ENCODE measurements around the gene CENPB. TPM values are rescaled to one million over a fixed set of nuclear protein-coding genes. Genes with fewer than 3 reads are reported as not detected.

Gene CENPB
- total RNA-seq, 1 experiment from 2014 or later: 13.0 TPM

DNA sequence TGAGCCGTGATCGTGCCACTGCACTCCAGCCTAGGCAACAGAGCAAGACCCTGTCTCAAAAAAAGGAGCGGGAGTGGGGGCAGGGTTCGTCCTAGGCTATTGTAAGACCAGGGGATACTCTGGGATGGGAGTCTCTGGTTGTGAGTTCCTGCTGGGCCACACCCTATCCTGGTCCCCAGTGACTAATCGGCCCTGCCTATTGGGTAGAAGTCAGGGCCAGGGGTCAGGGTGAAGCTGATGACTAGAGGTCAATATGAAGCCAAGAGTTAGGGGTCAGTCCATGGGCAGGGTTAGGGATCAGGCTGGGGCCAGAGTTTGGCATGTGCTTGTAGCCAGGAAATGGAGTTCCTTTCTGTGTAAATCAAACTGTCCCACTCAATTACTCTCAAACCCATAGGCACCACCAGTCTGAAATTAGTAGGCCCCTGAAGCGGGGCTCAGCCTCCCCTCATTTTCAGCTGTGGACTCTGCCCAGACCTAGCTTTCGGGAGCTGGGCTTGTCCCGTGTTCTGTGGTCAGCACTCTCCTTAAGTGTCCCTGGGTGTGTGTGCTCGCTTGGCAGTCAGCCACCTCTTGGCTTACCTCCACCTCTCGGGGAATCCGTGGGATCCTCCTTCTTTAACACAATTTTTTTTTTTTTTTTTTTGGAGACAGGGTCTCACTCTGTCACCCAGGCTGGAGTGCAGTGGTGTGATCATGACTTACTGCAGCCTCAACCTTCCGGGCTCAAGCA is 52.3 kb downstream of the CENPB start:
- no peak overlapping the region for H3K4me3 ChIP-seq (ENCODE audit: low read length)
- H3K9ac ChIP-seq (ENCODE audit: low read length): no peak overlapping the region
- no peaks in the 10 kb centered on the region for H3K36me3 ChIP-seq (ENCODE audit: insufficient read depth, low read length)
- H2AFZ ChIP-seq (ENCODE audit: low read length): no peak overlapping the region
- H3K4me2 ChIP-seq (ENCODE audit: low read depth, low read length, poor library complexity, severe bottlenecking): no peak overlapping the region
- H3K4me1 ChIP-seq (ENCODE audit: low read length): no peaks in the 10 kb centered on the region
- H3K79me2 ChIP-seq (ENCODE audit: low read length): no peaks in the 10 kb centered on the region
- H4K20me1 ChIP-seq (ENCODE audit: insufficient read depth, low read depth, low read length): no peaks in the 10 kb centered on the region
- DNase-seq: no peak
- no peaks in the 10 kb centered on the region for H3K9me3 ChIP-seq (ENCODE audit: low read length)
- H3K27me3 ChIP-seq (ENCODE audit: low read length): no peaks in the 10 kb centered on the region
- H3K27ac ChIP-seq (ENCODE audit: low read length): no peak overlapping the region
- no peaks in the 10 kb centered on the region for H3K9me2 ChIP-seq (replicated peaks; ENCODE audit: insufficient read depth, low read length)

Other genes starting within 250 kb of the CENPB start
- not detected in 2 replicates for gene GFRA4, start 123.3 kb downstream of the CENPB start, total RNA-seq (2014; rRNA removed; shearing (Covaris generic); ENCODE audit: low replicate concordance)
- gene ADAM33, start 104.7 kb downstream of the CENPB start, total RNA-seq (2014; rRNA removed; shearing (Covaris generic); ENCODE audit: low replicate concordance): not detected in 2 replicates
- gene SIGLEC1, start 74.1 kb downstream of the CENPB start, total RNA-seq (2014; rRNA removed; shearing (Covaris generic); ENCODE audit: low replicate concordance): not detected in 2 replicates
- not detected in 2 replicates for gene HSPA12B, start 54.1 kb downstream of the CENPB start, total RNA-seq (2014; rRNA removed; shearing (Covaris generic); ENCODE audit: low replicate concordance)
- gene ADISSP, start 19.0 kb downstream of the CENPB start, total RNA-seq (2014; rRNA removed; shearing (Covaris generic); ENCODE audit: low replicate concordance): 44.1 and 60.4 TPM in 2 replicates
- gene SPEF1, start 5.3 kb downstream of the CENPB start, total RNA-seq (2014; rRNA removed; shearing (Covaris generic); ENCODE audit: low replicate concordance): not detected in 2 replicates
- gene CDC25B, start 9.6 kb upstream of the CENPB start, total RNA-seq (2014; rRNA removed; shearing (Covaris generic); ENCODE audit: low replicate concordance): 11.7 and 15.3 TPM in 2 replicates
- gene AP5S1, start 33.8 kb upstream of the CENPB start, total RNA-seq (2014; rRNA removed; shearing (Covaris generic); ENCODE audit: low replicate concordance): 5.3 and 7.1 TPM in 2 replicates
- gene MAVS, start 60.1 kb upstream of the CENPB start, total RNA-seq (2014; rRNA removed; shearing (Covaris generic); ENCODE audit: low replicate concordance): 18.4 and 22.7 TPM in 2 replicates
- gene PANK2, start 102.6 kb upstream of the CENPB start, total RNA-seq (2014; rRNA removed; shearing (Covaris generic); ENCODE audit: low replicate concordance): 19.2 and 41.5 TPM in 2 replicates
- gene RNF24, start 228.8 kb upstream of the CENPB start, total RNA-seq (2014; rRNA removed; shearing (Covaris generic); ENCODE audit: low replicate concordance): 5.9 and 7.7 TPM in 2 replicates

Data from Karpas-422 (cell line).